Activated CD8-positive, alpha-beta memory T cell treated with anti-CD3 and anti-CD28 coated beads, Interleukin-2, amount 10 ng/mL, durations not matched to agents 7 days and 5 days (primary cell): ENCODE measurements around the gene HDC. TPM values are rescaled to one million over a fixed set of nuclear protein-coding genes. Genes with fewer than 3 reads are reported as not detected.
A peak's percentile ranks its signal among the peaks of the same experiment; 100 is the strongest.

Experiments
- ATAC-seq: fragments of 150-1000 bp; cut with Tn5 transposase; one replicate; pipeline ENCODE4 v1.10.0; 2021; ENCODE audit warnings: moderate library complexity
- CTCF ChIA-PET: fragments of 350-600 bp; sonication (Branson Sonifier 250); formaldehyde crosslinking; loops from one replicate; lab custom pipeline; 2021; ENCODE audit warnings: antibody characterized with exemption; lab: Charles Lee
- DNase-seq: peaks from one replicate; pipeline ENCODE4 v3.0.0-alpha.2; 2020
- H3K27ac Mint-ChIP-seq: one replicate; pipeline ENCODE4 v1.8.0; 2021; ENCODE audit warnings: mild to moderate bottlenecking, mixed read lengths
- H3K27me3 Mint-ChIP-seq: one replicate; pipeline ENCODE4 v1.8.0; 2021; ENCODE audit warnings: mixed read lengths
- H3K36me3 Mint-ChIP-seq: one replicate; pipeline ENCODE4 v1.8.0; 2021; ENCODE audit warnings: mild to moderate bottlenecking, mixed read lengths
- H3K4me1 Mint-ChIP-seq: one replicate; pipeline ENCODE4 v1.8.0; 2021; ENCODE audit warnings: mixed read lengths
- H3K4me3 Mint-ChIP-seq: one replicate; pipeline ENCODE4 v1.8.0; 2021; ENCODE audit warnings: mild to moderate bottlenecking, moderate library complexity, mixed read lengths
- H3K9me3 Mint-ChIP-seq: one replicate; pipeline ENCODE4 v1.8.0; 2022; ENCODE audit warnings: low read depth, mixed read lengths
- total RNA-seq, 2 experiments: library from RNA; stranded (reverse); gene quantifications; one replicate each; pipeline ENCODE4 v1.2.3, GENCODE V29; 2021

Gene HDC
- total RNA-seq, 2 experiments from 2014 or later = 0.40 TPM; not detected in 1

GRCh38 chr15:50275908-50276307 lies 10.4 kb upstream of the HDC start:
- CTCF ChIA-PET = interaction anchor here (1.8 kb wide), 1 partner anchor 14 kb away, joined by 4 read pairs; no protein-coding TSS in a partner anchor
- Mint-ChIP-seq H3K27me3 (no peaks in the 10 kb centered on the region), H3K4me1 (peaks cover 2% of the 10 kb centered on the region), H3K9me3 (no peaks in the 10 kb centered on the region), H3K4me3 (no peak overlapping the region), H3K36me3 (peaks cover 26% of the 10 kb centered on the region), H3K27ac (no peak overlapping the region)
- ATAC-seq (no peak), DNase-seq (no peak)

- Mint-ChIP-seq H3K27me3 (no peaks in the 10 kb centered on the region), H3K36me3 (peaks cover 25% of the 10 kb centered on the region), H3K9me3 (no peaks in the 10 kb centered on the region), H3K4me1 (peaks cover 2% of the 10 kb centered on the region), H3K4me3 (no peak overlapping the region), H3K27ac (no peak overlapping the region)
- ATAC-seq (no peak), DNase-seq (no peak)
- CTCF ChIA-PET = no interaction called here
Observed at GRCh38 chr15:50275091-50275490, 9.6 kb upstream of the HDC start.

- Mint-ChIP-seq H3K9me3 (no peaks in the 10 kb centered on the region), H3K27ac (no peak overlapping the region), H3K36me3 (peaks cover 3% of the 10 kb centered on the region), H3K4me1 (peaks cover 18% of the 10 kb centered on the region), H3K4me3 (no peak overlapping the region), H3K27me3 (no peaks in the 10 kb centered on the region)
- no peak for DNase-seq
- CTCF ChIA-PET = interaction anchor here (1.2 to 1.7 kb wide), 2 partner anchors 8 to 10 kb away, joined by 3 to 4 read pairs; no protein-coding TSS in a partner anchor
- ATAC-seq = no peak
Observed at GRCh38 chr15:50267577-50267976, 2.1 kb upstream of the HDC start.

GRCh38 chr15:50262533-50262932 lies 3.0 kb downstream of the HDC start:
- Mint-ChIP-seq H3K4me1 (peaks cover 64% of the 10 kb centered on the region), H3K27ac (peak overlapping the region; percentile 93), H3K36me3 (peaks cover 3% of the 10 kb centered on the region), H3K4me3 (peak overlapping the region; percentile 6), H3K27me3 (no peaks in the 10 kb centered on the region), H3K9me3 (no peaks in the 10 kb centered on the region)
- CTCF ChIA-PET = interaction anchor here (0.7 to 6.9 kb wide), 12 partner anchors 13 to 260 kb away, joined by 3 to 77 read pairs (median 4); partner anchors contain the start of gene SLC27A2
- DNase-seq (peak; percentile 91), ATAC-seq (peak; percentile 69)

GRCh38 chr15:50261981-50262380 lies 3.5 kb downstream of the HDC start:
- ATAC-seq (peak; percentile 42), DNase-seq (peak; percentile 69)
- H3K9me3 Mint-ChIP-seq = no peaks in the 10 kb centered on the region
- peaks cover 4% of the 10 kb centered on the region for H3K36me3 Mint-ChIP-seq
- peak overlapping the region; percentile 93 for H3K27ac Mint-ChIP-seq
- peaks cover 69% of the 10 kb centered on the region for H3K4me1 Mint-ChIP-seq
- H3K27me3 Mint-ChIP-seq = no peaks in the 10 kb centered on the region
- peak overlapping the region; percentile 6 for H3K4me3 Mint-ChIP-seq
- CTCF ChIA-PET = interaction anchor here (0.7 to 6.9 kb wide), 13 partner anchors 7 to 259 kb away, joined by 3 to 77 read pairs (median 4); partner anchors contain the start of gene SLC27A2

- CTCF ChIA-PET = interaction anchor here (0.6 to 6.9 kb wide), 10 partner anchors 8 to 1025 kb away, joined by 3 to 77 read pairs (median 4); partner anchors contain the start of gene SLC27A2
- Mint-ChIP-seq H3K9me3 (no peaks in the 10 kb centered on the region), H3K4me1 (peaks cover 73% of the 10 kb centered on the region), H3K36me3 (peaks cover 2% of the 10 kb centered on the region), H3K4me3 (peak overlapping the region; percentile 17), H3K27ac (peak overlapping the region; percentile 93), H3K27me3 (no peaks in the 10 kb centered on the region)
- no peak for DNase-seq
- ATAC-seq = peak; percentile 14
Observed at GRCh38 chr15:50260969-50261496, 4.5 kb downstream of the HDC start.

GRCh38 chr15:50259276-50259675 lies 6.2 kb downstream of the HDC start:
- Mint-ChIP-seq H3K4me3 (peak overlapping the region; percentile 22), H3K4me1 (peaks cover 70% of the 10 kb centered on the region), H3K9me3 (no peaks in the 10 kb centered on the region), H3K27me3 (no peaks in the 10 kb centered on the region), H3K27ac (peak overlapping the region; percentile 93), H3K36me3 (peaks cover 2% of the 10 kb centered on the region)
- DNase-seq = peak; percentile 58
- ATAC-seq = no peak
- CTCF ChIA-PET = interaction anchor here (0.7 to 6.9 kb wide), 9 partner anchors 9 to 144 kb away, joined by 3 to 77 read pairs (median 3); partner anchors contain the start of gene SLC27A2

- ATAC-seq = no peak
- CTCF ChIA-PET = interaction anchor here (1.0 to 6.9 kb wide), 8 partner anchors 8 to 76 kb away, joined by 3 to 77 read pairs (median 3); partner anchors contain the start of gene SLC27A2
- peaks cover 61% of the 10 kb centered on the region for H3K4me1 Mint-ChIP-seq
- H3K36me3 Mint-ChIP-seq = peaks cover 2% of the 10 kb centered on the region
- peak overlapping the region; percentile 23 for H3K27ac Mint-ChIP-seq
- H3K9me3 Mint-ChIP-seq = no peaks in the 10 kb centered on the region
- no peak for DNase-seq
- H3K4me3 Mint-ChIP-seq = no peak overlapping the region
- no peaks in the 10 kb centered on the region for H3K27me3 Mint-ChIP-seq
Observed at GRCh38 chr15:50257924-50258323, 7.6 kb downstream of the HDC start.

- H3K9me3 Mint-ChIP-seq = no peaks in the 10 kb centered on the region
- no peaks in the 10 kb centered on the region for H3K27me3 Mint-ChIP-seq
- H3K4me3 Mint-ChIP-seq = no peak overlapping the region
- CTCF ChIA-PET = interaction anchor here (1.0 to 6.9 kb wide), 8 partner anchors 8 to 75 kb away, joined by 3 to 77 read pairs (median 3); partner anchors contain the start of gene SLC27A2
- H3K4me1 Mint-ChIP-seq = peaks cover 56% of the 10 kb centered on the region
- H3K36me3 Mint-ChIP-seq = peaks cover 2% of the 10 kb centered on the region
- no peak overlapping the region for H3K27ac Mint-ChIP-seq
- ATAC-seq (no peak), DNase-seq (no peak)
Observed at GRCh38 chr15:50257332-50257731, 8.2 kb downstream of the HDC start.

- no peaks in the 10 kb centered on the region for H3K27me3 Mint-ChIP-seq
- peaks cover 56% of the 10 kb centered on the region for H3K4me1 Mint-ChIP-seq
- peaks cover 2% of the 10 kb centered on the region for H3K36me3 Mint-ChIP-seq
- H3K27ac Mint-ChIP-seq = no peak overlapping the region
- CTCF ChIA-PET = interaction anchor here (0.8 to 6.9 kb wide), 5 partner anchors 7 to 74 kb away, joined by 3 to 77 read pairs (median 3); partner anchors contain the start of gene SLC27A2
- no peak overlapping the region for H3K4me3 Mint-ChIP-seq
- DNase-seq = peak; percentile 32
- no peak for ATAC-seq
- H3K9me3 Mint-ChIP-seq = no peaks in the 10 kb centered on the region
Observed at GRCh38 chr15:50256188-50257041, 9.1 kb downstream of the HDC start.

- H3K9me3 Mint-ChIP-seq = no peaks in the 10 kb centered on the region
- peaks cover 6% of the 10 kb centered on the region for H3K36me3 Mint-ChIP-seq
- ATAC-seq (no peak), DNase-seq (no peak)
- CTCF ChIA-PET = interaction anchor here (5.9 kb wide), 1 partner anchor 7 kb away, joined by 77 read pairs; no protein-coding TSS in a partner anchor
- no peak overlapping the region for H3K4me3 Mint-ChIP-seq
- peaks cover 52% of the 10 kb centered on the region for H3K4me1 Mint-ChIP-seq
- H3K27ac Mint-ChIP-seq = no peak overlapping the region
- no peaks in the 10 kb centered on the region for H3K27me3 Mint-ChIP-seq
Observed at GRCh38 chr15:50252556-50252955, 13.0 kb downstream of the HDC start.

- ATAC-seq (no peak), DNase-seq (no peak)
- no peaks in the 10 kb centered on the region for H3K9me3 Mint-ChIP-seq
- no peak overlapping the region for H3K27ac Mint-ChIP-seq
- CTCF ChIA-PET = interaction anchor here (1.1 to 5.9 kb wide), 3 partner anchors 8 to 37 kb away, joined by 3 to 77 read pairs (median 4); partner anchors contain the start of gene HDC
- no peaks in the 10 kb centered on the region for H3K27me3 Mint-ChIP-seq
- peaks cover 4% of the 10 kb centered on the region for H3K36me3 Mint-ChIP-seq
- peaks cover 51% of the 10 kb centered on the region for H3K4me1 Mint-ChIP-seq
- H3K4me3 Mint-ChIP-seq = no peak overlapping the region
Observed at GRCh38 chr15:50251638-50252182, 13.8 kb downstream of the HDC start.
